SU-DHL-6 (cell line): ENCODE measurements around the gene ACTL6B.

Experiments used
- EZH2phosphoT487 ChIP-seq: fragments of 200-600 bp; sonication (generic), shearing (Covaris generic); conservative IDR thresholded peaks from 2 replicates; pipeline ENCODE4 v1.6.1; 2018; ENCODE audit warnings: mild to moderate bottlenecking, antibody characterized with exemption, low read length, moderate library complexity, mixed read lengths
- TF ChIP-seq, protein P1 (sequence below): fragments of 200-600 bp; sonication (generic); IDR thresholded peaks from one replicate; pipeline ENCODE4 v1.5.1; 2017; ENCODE audit warnings: antibody characterized with exemption, mild to moderate bottlenecking, low read length, moderate library complexity; ENCODE audit not compliant: insufficient read depth, poor library complexity, severe bottlenecking

DNA sequence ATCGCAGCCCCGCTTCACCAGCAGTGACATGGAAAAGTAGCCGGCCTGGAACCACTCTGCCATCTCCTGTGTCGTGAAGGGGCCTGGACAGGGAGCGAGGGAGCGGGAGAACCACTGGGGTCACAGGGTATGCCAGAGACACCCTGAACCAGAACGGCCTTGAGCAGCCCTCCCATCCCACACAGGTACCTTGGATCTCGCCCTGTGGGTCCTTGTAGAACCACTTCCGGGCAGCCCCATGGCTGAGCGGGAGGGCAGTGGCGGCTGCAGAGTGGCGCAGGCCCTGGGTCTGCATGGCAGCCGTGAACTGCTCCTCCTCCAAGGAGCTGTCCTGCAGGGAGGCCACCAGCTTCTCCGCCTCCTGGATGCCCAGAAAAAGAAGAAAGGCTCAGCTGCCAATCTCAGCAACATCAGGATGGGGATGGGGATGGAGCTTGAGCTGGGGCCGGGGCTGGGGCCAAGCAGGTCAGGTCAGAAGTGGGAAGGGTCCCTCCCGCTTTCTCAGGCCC lies 28.3 kb upstream of the ACTL6B start:
- TF ChIP-seq, protein P1, sequence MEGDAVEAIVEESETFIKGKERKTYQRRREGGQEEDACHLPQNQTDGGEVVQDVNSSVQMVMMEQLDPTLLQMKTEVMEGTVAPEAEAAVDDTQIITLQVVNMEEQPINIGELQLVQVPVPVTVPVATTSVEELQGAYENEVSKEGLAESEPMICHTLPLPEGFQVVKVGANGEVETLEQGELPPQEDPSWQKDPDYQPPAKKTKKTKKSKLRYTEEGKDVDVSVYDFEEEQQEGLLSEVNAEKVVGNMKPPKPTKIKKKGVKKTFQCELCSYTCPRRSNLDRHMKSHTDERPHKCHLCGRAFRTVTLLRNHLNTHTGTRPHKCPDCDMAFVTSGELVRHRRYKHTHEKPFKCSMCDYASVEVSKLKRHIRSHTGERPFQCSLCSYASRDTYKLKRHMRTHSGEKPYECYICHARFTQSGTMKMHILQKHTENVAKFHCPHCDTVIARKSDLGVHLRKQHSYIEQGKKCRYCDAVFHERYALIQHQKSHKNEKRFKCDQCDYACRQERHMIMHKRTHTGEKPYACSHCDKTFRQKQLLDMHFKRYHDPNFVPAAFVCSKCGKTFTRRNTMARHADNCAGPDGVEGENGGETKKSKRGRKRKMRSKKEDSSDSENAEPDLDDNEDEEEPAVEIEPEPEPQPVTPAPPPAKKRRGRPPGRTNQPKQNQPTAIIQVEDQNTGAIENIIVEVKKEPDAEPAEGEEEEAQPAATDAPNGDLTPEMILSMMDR: no peak
- no peak for TF ChIP-seq EZH2phosphoT487
